Astrocyte of the spinal cord (primary cell): ENCODE data around the gene CACNA1A.

Experiments
- DNase-seq: peaks from one replicate; pipeline ENCODE4 v3.0.0; 2011; ENCODE audit warnings: low read depth, low spot score
- H3K4me3 ChIP-seq: 2 replicates; pipeline ENCODE4 v1.5.1; 2011; ENCODE audit warnings: low read depth, mild to moderate bottlenecking, low read length, moderate library complexity
- CTCF ChIP-seq: IDR thresholded peaks from 2 replicates; pipeline ENCODE4 v1.5.1; 2012; ENCODE audit warnings: low read depth, mild to moderate bottlenecking, low read length, inconsistent platforms
- in situ Hi-C: cut with HindIII; loops from 2 replicates; pipeline ENCODE4 v1.10.0; 2017; ENCODE audit warnings: low sequenced_read_pairs

The CACNA1A gene

GRCh38 chr19:13255719-13256059 is 250.6 kb downstream of the CACNA1A start:
- DNase-seq: no peak
- in situ Hi-C loops: no loop called here
- H3K4me3 ChIP-seq: no peak overlapping the region
- TF ChIP-seq CTCF: no peak

DNA sequence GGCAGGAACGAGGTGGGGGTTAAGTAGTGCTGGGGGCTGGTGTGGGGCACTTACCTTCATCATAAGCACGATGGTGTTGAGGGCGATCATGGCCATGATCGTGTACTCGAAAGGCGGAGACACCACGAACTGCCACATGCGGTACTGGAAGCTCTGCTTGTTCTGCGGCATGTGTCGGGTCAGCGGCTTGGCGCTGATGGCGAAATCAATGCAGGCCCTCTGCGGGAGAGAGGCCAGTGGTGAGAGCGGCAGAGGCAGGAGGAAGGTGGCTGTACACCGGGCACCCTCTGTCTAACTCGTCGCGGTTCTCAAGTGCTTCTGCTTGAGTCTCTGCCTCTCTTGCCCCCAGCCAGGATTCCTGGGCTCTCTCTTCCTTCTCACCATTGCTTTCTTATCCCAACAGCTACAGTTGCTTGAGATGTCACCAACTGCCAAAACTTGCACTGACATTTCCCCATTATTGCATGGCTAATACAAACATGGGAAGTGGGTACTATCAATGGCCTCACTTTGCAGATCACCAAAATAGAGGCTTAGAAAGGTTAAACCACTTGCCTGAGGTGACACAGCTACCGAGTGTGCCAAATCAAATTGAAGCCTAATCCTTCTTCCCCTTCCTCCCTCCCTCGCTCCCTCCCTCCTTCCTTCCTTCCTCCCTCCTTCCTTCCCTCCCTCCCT is 251.1 kb downstream of the CACNA1A start:
- TF ChIP-seq CTCF: no peak
- H3K4me3 ChIP-seq: no peak overlapping the region
- in situ Hi-C loops: no loop called here
- no peak for DNase-seq

GRCh38 chr19:13252569-13253335 is 253.5 kb downstream of the CACNA1A start:
- in situ Hi-C loops: no loop called here
- no peak overlapping the region for H3K4me3 ChIP-seq
- DNase-seq: no peak
- no peak for TF ChIP-seq CTCF

- in situ Hi-C loops: no loop called here
- no peak for TF ChIP-seq CTCF
- no peak for DNase-seq
- no peak overlapping the region for H3K4me3 ChIP-seq
These were observed 261.4 kb downstream of the CACNA1A start for GRCh38 chr19:13244920-13245319.

GRCh38 chr19:13241231-13242104 is 264.8 kb downstream of the CACNA1A start:
- in situ Hi-C loops: no loop called here
- H3K4me3 ChIP-seq: no peak overlapping the region
- TF ChIP-seq CTCF: no peak
- DNase-seq: no peak

DNA sequence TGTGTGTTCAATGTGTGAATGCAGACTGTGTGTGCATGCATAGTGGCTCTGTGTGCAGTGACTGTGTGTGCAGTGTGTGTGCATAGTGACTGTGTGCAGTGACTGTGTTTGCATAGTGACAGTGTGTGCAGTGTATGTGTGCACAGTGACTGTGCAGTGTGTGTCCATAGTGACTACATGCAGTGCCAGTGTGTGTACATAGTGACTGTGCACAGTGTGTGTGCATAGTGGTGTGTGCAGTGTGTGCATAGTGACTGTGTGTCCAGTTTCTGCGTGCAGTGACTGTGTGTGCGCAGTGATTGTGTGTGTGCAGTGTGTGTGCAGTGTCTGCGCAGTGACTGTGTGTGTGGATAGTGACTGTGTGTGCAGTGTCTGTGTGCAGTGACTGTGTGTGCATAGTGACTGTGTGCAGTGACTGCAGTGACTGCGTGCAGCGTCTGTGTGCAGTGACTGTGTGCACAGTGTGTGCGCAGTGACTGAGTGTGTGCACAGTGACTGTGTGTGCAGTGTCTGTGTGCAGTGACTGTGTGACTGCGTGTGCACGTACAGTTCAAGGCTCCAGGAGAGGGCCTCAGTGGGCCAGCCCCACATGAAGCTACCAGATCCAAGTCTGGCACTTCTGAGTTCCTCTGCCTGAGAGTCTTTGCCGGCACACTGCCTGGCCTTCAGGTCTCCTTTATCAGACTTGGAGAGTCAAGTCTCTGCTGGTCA is 265.8 kb downstream of the CACNA1A start:
- in situ Hi-C loops: no loop called here
- H3K4me3 ChIP-seq: no peak overlapping the region
- TF ChIP-seq CTCF: no peak
- DNase-seq: no peak
